HepG2 (cell line): ENCODE results near the gene SMC6. TPM values are rescaled to one million over a fixed set of nuclear protein-coding genes. Genes with fewer than 3 reads are reported as not detected.

Experiments used
- AFF4 ChIP-seq: sonication (generic); formaldehyde crosslinking; IDR thresholded peaks from 2 replicates; pipeline ENCODE4 v1.4.0; 2020; ENCODE audit warnings: missing genetic modification reagents
- BCLAF1 ChIP-seq: fragments of 450-650 bp; IDR thresholded peaks from 2 replicates; pipeline ENCODE4 v1.6.1; 2017; ENCODE audit warnings: mild to moderate bottlenecking
- ZBTB10 ChIP-seq: sonication (generic); formaldehyde crosslinking; IDR thresholded peaks from 2 replicates; pipeline ENCODE4 v1.4.0; 2020; ENCODE audit warnings: missing genetic modification reagents, borderline replicate concordance
- ZFP37 ChIP-seq: sonication (generic); formaldehyde crosslinking; IDR thresholded peaks from 2 replicates; pipeline ENCODE4 v1.4.0; 2020; ENCODE audit warnings: missing genetic modification reagents, borderline replicate concordance
- ZMYM2 ChIP-seq: sonication (generic); formaldehyde crosslinking; IDR thresholded peaks from 2 replicates; pipeline ENCODE4 v1.8.0; 2022; ENCODE audit warnings: mild to moderate bottlenecking, missing genetic modification reagents
- ZNF318 ChIP-seq: sonication (generic); formaldehyde crosslinking; IDR thresholded peaks from 2 replicates; pipeline ENCODE4 v1.4.0; 2020; ENCODE audit warnings: mild to moderate bottlenecking, missing genetic modification reagents
- polyA plus RNA-seq, 8 experiments: library from polyadenylated mRNA; depleted of rRNA in 3 of 8; stranded (reverse) in 7 of 8; unstranded in 1 of 8; fragments of >200 nt; fragmentation: Illumina TruSeq in 4 of 8; extraction: Trizol in 4 of 8; gene quantifications; 2 replicates each; pipeline versions ENCODE4 v1.2.1 to v1.2.3, GENCODE V29; 2011 to 2016; ENCODE audit warnings: low read depth in 4 of 8, missing spikeins in 1 of 8, mixed read lengths in 1 of 8; ENCODE audit not compliant: insufficient read depth in 1 of 8
- total RNA-seq, 5 experiments: library from RNA; depleted of rRNA; stranded (reverse); fragments of >200 nt; fragmentation: Illumina TruSeq; extraction: Trizol; gene quantifications; 2 replicates each; pipeline ENCODE4 v1.2.3, GENCODE V29; 2016; ENCODE audit warnings: low read depth in 1 of 5

The SMC6 gene
- total and polyA plus RNA-seq, 2 of the 13 experiments (the other 11 are each of a cell fraction or from before 2014, with no cell fraction given) = 18.9 to 55.3 TPM

- TF ChIP-seq ZNF318 (CRISPR knock-in tag) (no peak), ZFP37 (no peak), ZMYM2 (CRISPR knock-in tag) (no peak), BCLAF1 (no peak), AFF4 (CRISPR knock-in tag) (no peak), ZBTB10 (CRISPR knock-in tag) (no peak)
These were observed at the start of gene SMC6, which contains the start of gene GEN1 (continued) for GRCh38 chr2:17753803-17754663.
